HFFc6 (cell line): Measurements from ENCODE around the gene PTPRR. TPM values are rescaled to one million over a fixed set of nuclear protein-coding genes. Genes with fewer than 3 reads are reported as not detected.

Experiments
- DNase-seq: peaks from one replicate; pipeline ENCODE4 v3.0.0-alpha.2; 2018
- H3K27ac Mint-ChIP-seq: 2 replicates; pipeline ENCODE4 v1.8.0; 2020; ENCODE audit warnings: mild to moderate bottlenecking, mixed read lengths
- H3K27me3 Mint-ChIP-seq: 2 replicates; pipeline ENCODE4 v1.8.0; 2021; ENCODE audit warnings: mild to moderate bottlenecking, moderate library complexity, mixed read lengths; ENCODE audit not compliant: insufficient read depth
- H3K36me3 Mint-ChIP-seq: 2 replicates; pipeline ENCODE4 v1.8.0; 2021; ENCODE audit warnings: low read depth, mixed read lengths
- H3K4me1 Mint-ChIP-seq: 2 replicates; pipeline ENCODE4 v1.8.0; 2020; ENCODE audit warnings: low read depth, mixed read lengths
- H3K4me3 Mint-ChIP-seq: 2 replicates; pipeline ENCODE4 v1.8.0; 2020; ENCODE audit warnings: mild to moderate bottlenecking, moderate library complexity, mixed read lengths
- H3K9me3 Mint-ChIP-seq: 2 replicates; pipeline ENCODE4 v1.8.0; 2020; ENCODE audit warnings: mild to moderate bottlenecking, mixed read lengths
- CTCF ChIP-seq: fragments of 200-600 bp; sonication (generic); IDR thresholded peaks from 2 replicates; pipeline ENCODE4 v1.5.0; 2021; ENCODE audit warnings: antibody characterized with exemption, mild to moderate bottlenecking
- total RNA-seq, 6 experiments: library from RNA; stranded (reverse); fragmentation: NEBNext Ultra II Directional; extraction: Animal tissue kit (Norgen Biotek cat#: 25700); gene quantifications; 2 replicates in 1 of 6; 3 replicates in 5 of 6; pipeline ENCODE4 v1.2.3, GENCODE V29; 2021

Gene PTPRR
- total RNA-seq, 6 experiments from 2014 or later, result 0.40 to 1.1 (median 0.48) TPM

- peak; percentile 49 for DNase-seq
- Mint-ChIP-seq H3K36me3 (no peaks in the 10 kb centered on the region), H3K9me3 (no peaks in the 10 kb centered on the region), H3K27me3 (peaks cover 3% of the 10 kb centered on the region), H3K4me1 (peaks cover 18% of the 10 kb centered on the region), H3K27ac (no peak overlapping the region), H3K4me3 (no peak overlapping the region; the same call in 1 of the 2 replicates)
- TF ChIP-seq CTCF, result no peak
Measured at GRCh38 chr12:70756118-70756517, 164.4 kb downstream of the PTPRR start.

GRCh38 chr12:70754330-70754741, 166.2 kb downstream of the PTPRR start:
- H3K4me1 Mint-ChIP-seq, result peaks cover 18% of the 10 kb centered on the region
- TF ChIP-seq CTCF, result no peak
- no peaks in the 10 kb centered on the region for H3K36me3 Mint-ChIP-seq
- H3K4me3 Mint-ChIP-seq, result peak overlapping the region; percentile 74
- no peak for DNase-seq
- H3K9me3 Mint-ChIP-seq, result no peaks in the 10 kb centered on the region
- H3K27ac Mint-ChIP-seq, result no peak overlapping the region
- peaks cover 3% of the 10 kb centered on the region for H3K27me3 Mint-ChIP-seq

GRCh38 chr12:70752327-70752726, 168.2 kb downstream of the PTPRR start:
- TF ChIP-seq CTCF, result no peak
- Mint-ChIP-seq H3K27ac (no peak overlapping the region), H3K27me3 (peaks cover 7% of the 10 kb centered on the region), H3K4me1 (peaks cover 18% of the 10 kb centered on the region), H3K36me3 (no peaks in the 10 kb centered on the region), H3K4me3 (no peak overlapping the region), H3K9me3 (no peaks in the 10 kb centered on the region)
- DNase-seq, result no peak

- Mint-ChIP-seq H3K9me3 (no peaks in the 10 kb centered on the region), H3K27ac (no peak overlapping the region), H3K36me3 (no peaks in the 10 kb centered on the region), H3K27me3 (peaks cover 10% of the 10 kb centered on the region), H3K4me1 (peaks cover 9% of the 10 kb centered on the region; the same call in 1 of the 2 replicates), H3K4me3 (no peak overlapping the region)
- no peak for TF ChIP-seq CTCF
- DNase-seq, result no peak
Measured at GRCh38 chr12:70749931-70750330, 170.6 kb downstream of the PTPRR start.

- no peak for TF ChIP-seq CTCF
- Mint-ChIP-seq H3K4me3 (no peak overlapping the region), H3K4me1 (no peaks in the 10 kb centered on the region; the same call in 1 of the 2 replicates), H3K27me3 (peaks cover 6% of the 10 kb centered on the region), H3K9me3 (no peaks in the 10 kb centered on the region), H3K27ac (no peak overlapping the region), H3K36me3 (no peaks in the 10 kb centered on the region)
- DNase-seq, result no peak
Measured at GRCh38 chr12:70748809-70749208, 171.7 kb downstream of the PTPRR start.
